HEK293 (cell line): ENCODE results near the gene SBF2.

ENCODE experiments used
- CTCF ChIA-PET: fragments of 350-600 bp; formaldehyde crosslinking; extraction: SDS; loops from one replicate; lab custom pipeline; 2021; ENCODE audit warnings: antibody characterized with exemption; lab: Yijun Ruan, JAX
- POLR2A ChIA-PET: fragments of 300-600 bp; formaldehyde crosslinking; extraction: SDS; loops from one replicate; lab custom pipeline; 2020; ENCODE audit warnings: antibody characterized with exemption, inconsistent platforms; lab: Yijun Ruan, JAX
- H3K27ac ChIP-seq: fragments of 200-500 bp; sonication (Bioruptor generic); 2 replicates; pipeline ENCODE4 v1.5.1; 2014; ENCODE audit warnings: low read depth, low read length, control low read depth, inconsistent platforms; ENCODE audit errors: extremely low read depth
- H3K36me3 ChIP-seq, 2 experiments: fragments of 200-500 bp in 1 of 2; sonication (Bioruptor generic) in 1 of 2; 1 replicate in 1 of 2; 2 replicates in 1 of 2; pipeline ENCODE4 v1.5.1; 2014 to 2017; ENCODE audit warnings: inconsistent platforms in 2 of 2, low read length in 2 of 2; ENCODE audit not compliant: control insufficient read depth in 2 of 2, insufficient read depth in 1 of 2
- H3K4me1 ChIP-seq: fragments of 200-500 bp; sonication (Bioruptor generic); 2 replicates; pipeline ENCODE4 v1.5.1; 2014; ENCODE audit warnings: mild to moderate bottlenecking, low read length, inconsistent platforms; ENCODE audit not compliant: control insufficient read depth, insufficient read depth
- H3K4me3 ChIP-seq: 2 replicates; pipeline ENCODE4 v1.5.1; 2011; ENCODE audit warnings: low read depth, mild to moderate bottlenecking, control low read depth, low read length, moderate library complexity
- H3K9me3 ChIP-seq: fragments of 200-500 bp; sonication (Bioruptor generic); 2 replicates; pipeline ENCODE4 v1.5.1; 2014; ENCODE audit warnings: low read depth, low read length, inconsistent platforms; ENCODE audit not compliant: control insufficient read depth, insufficient read depth
- PATZ1 ChIP-seq: fragments of 450-650 bp; formaldehyde crosslinking; IDR thresholded peaks from 2 replicates; pipeline ENCODE4 v1.5.1; 2016; ENCODE audit warnings: missing biosample characterization, missing genetic modification characterization
- SALL2 ChIP-seq: fragments of 450-650 bp; formaldehyde crosslinking; IDR thresholded peaks from 2 replicates; pipeline ENCODE4 v1.5.0; 2017; ENCODE audit warnings: missing biosample characterization, mild to moderate bottlenecking, missing genetic modification characterization, borderline replicate concordance
- SP7 ChIP-seq: fragments of 450-650 bp; formaldehyde crosslinking; IDR thresholded peaks from 2 replicates; pipeline ENCODE4 v1.5.1; 2016; ENCODE audit warnings: missing biosample characterization, missing genetic modification characterization
- ZBTB20 ChIP-seq: fragments of 450-650 bp; formaldehyde crosslinking; IDR thresholded peaks from 2 replicates; pipeline ENCODE4 v1.5.1; 2016; ENCODE audit warnings: missing biosample characterization, missing genetic modification characterization
- ZBTB26 ChIP-seq: fragments of 450-650 bp; formaldehyde crosslinking; optimal IDR thresholded peaks from 2 replicates; pipeline ENCODE3; 2016; ENCODE audit warnings: missing biosample characterization, mild to moderate bottlenecking, missing genetic modification characterization
- ZBTB49 ChIP-seq: fragments of 450-650 bp; formaldehyde crosslinking; IDR thresholded peaks from 2 replicates; pipeline ENCODE4 v1.5.1; 2016; ENCODE audit warnings: missing biosample characterization, missing genetic modification characterization, low read depth
- ZBTB6 ChIP-seq: fragments of 450-650 bp; formaldehyde crosslinking; IDR thresholded peaks from 2 replicates; pipeline ENCODE4 v1.5.1; 2017; ENCODE audit warnings: missing biosample characterization, missing genetic modification characterization
- ZNF274 ChIP-seq, 2 experiments: fragments of 200-500 bp in 1 of 2; fragments of 450-650 bp in 1 of 2; sonication (Bioruptor generic) in 1 of 2; formaldehyde crosslinking in 1 of 2; IDR thresholded peaks; 2 replicates each; pipeline versions ENCODE4 v1.5.1 to v1.6.1; 2014 to 2016; ENCODE audit warnings: borderline replicate concordance in 1 of 2, inconsistent platforms in 1 of 2, low read length in 1 of 2, missing biosample characterization in 1 of 2, missing genetic modification characterization in 1 of 2
- ZNF311 ChIP-seq: fragments of 450-650 bp; formaldehyde crosslinking; IDR thresholded peaks from 2 replicates; pipeline ENCODE4 v1.5.1; 2017; ENCODE audit warnings: missing biosample characterization, missing genetic modification characterization, borderline replicate concordance
- ZNF341 ChIP-seq: fragments of 450-650 bp; formaldehyde crosslinking; IDR thresholded peaks from 2 replicates; pipeline ENCODE4; 2016; ENCODE audit warnings: low read depth, missing biosample characterization, missing genetic modification characterization
- ZNF362 ChIP-seq: fragments of 450-650 bp; formaldehyde crosslinking; IDR thresholded peaks from 2 replicates; pipeline ENCODE4 v1.5.1; 2016; ENCODE audit warnings: missing biosample characterization, missing genetic modification characterization
- ZNF521 ChIP-seq: fragments of 450-650 bp; formaldehyde crosslinking; IDR thresholded peaks from 2 replicates; pipeline ENCODE4 v1.5.1; 2017; ENCODE audit warnings: missing biosample characterization, mild to moderate bottlenecking, missing genetic modification characterization
- ZNF530 ChIP-seq: fragments of 450-650 bp; formaldehyde crosslinking; IDR thresholded peaks from 2 replicates; pipeline ENCODE4 v1.5.1; 2016; ENCODE audit warnings: low read depth, missing biosample characterization, missing genetic modification characterization
- ZNF549 ChIP-seq: fragments of 450-650 bp; IDR thresholded peaks from 2 replicates; pipeline ENCODE4 v1.5.1; 2018; ENCODE audit warnings: missing biosample characterization, missing genetic modification characterization, mild to moderate bottlenecking, inconsistent platforms, moderate library complexity
- ZNF555 ChIP-seq: fragments of 450-650 bp; formaldehyde crosslinking; conservative IDR thresholded peaks from 2 replicates; pipeline ENCODE4 v1.5.1; 2017; ENCODE audit warnings: missing biosample characterization, mild to moderate bottlenecking, missing genetic modification characterization, inconsistent platforms
- ZNF585B ChIP-seq: fragments of 450-650 bp; formaldehyde crosslinking; IDR thresholded peaks from 2 replicates; pipeline ENCODE4 v1.5.1; 2016; ENCODE audit warnings: missing biosample characterization, missing genetic modification characterization
- ZNF704 ChIP-seq: fragments of 450-650 bp; formaldehyde crosslinking; IDR thresholded peaks from 2 replicates; pipeline ENCODE4 v1.5.1; 2016; ENCODE audit warnings: missing biosample characterization, missing genetic modification characterization
- ZNF768 ChIP-seq: fragments of 450-650 bp; formaldehyde crosslinking; IDR thresholded peaks from 2 replicates; pipeline ENCODE4 v1.5.1; 2018; ENCODE audit warnings: missing biosample characterization, mild to moderate bottlenecking, missing genetic modification characterization
- ZNF792 ChIP-seq: fragments of 450-650 bp; formaldehyde crosslinking; IDR thresholded peaks from 2 replicates; pipeline ENCODE4 v1.5.1; 2016; ENCODE audit warnings: missing biosample characterization, missing genetic modification characterization
- ZNF837 ChIP-seq: fragments of 450-650 bp; formaldehyde crosslinking; IDR thresholded peaks from 2 replicates; pipeline ENCODE4 v1.5.1; 2016; ENCODE audit warnings: missing biosample characterization, missing genetic modification characterization

The SBF2 gene

GRCh38 chr11:10326012-10326964 is 32.3 kb upstream of the SBF2 start:
- Histone ChIP-seq H3K4me3 (no peak overlapping the region), H3K36me3 (no peaks in the 10 kb centered on the region), H3K4me1 (no peaks in the 10 kb centered on the region), H3K9me3 (no peaks in the 10 kb centered on the region), H3K27ac (no peak overlapping the region)
- POLR2A ChIA-PET: interaction anchor here (1.5 to 1.8 kb wide), 2 partner anchors 18 to 22 kb away, joined by 3 to 6 read pairs; partner anchors contain the start of gene ADM
- CTCF ChIA-PET: interaction anchor here (0.5 to 7.3 kb wide), 9 partner anchors 12 to 1051 kb away, joined by 3 to 62 read pairs (median 4); no protein-coding TSS in a partner anchor
- TF ChIP-seq ZNF341 (tag by site-specific recombination) (no peak), ZNF555 (no peak), ZNF549 (tag by site-specific recombination) (no peak), ZNF792 (tag by site-specific recombination) (no peak), ZNF704 (tag by site-specific recombination) (no peak), ZBTB26 (tag by site-specific recombination) (no peak), ZBTB20 (tag by site-specific recombination) (no peak), SALL2 (tag by site-specific recombination) (no peak), ZNF837 (tag by site-specific recombination) (no peak), SP7 (no peak), PATZ1 (no peak), ZNF274 (IDR thresholded peaks at IDR 0.05; ENCODE audit: low read length) (no peak), ZNF274 (tag by site-specific recombination; IDR thresholded peaks at IDR 0.05; ENCODE audit: borderline replicate concordance) (no peak), ZNF362 (tag by site-specific recombination) (no peak), ZNF530 (tag by site-specific recombination) (no peak), ZBTB49 (no peak), ZNF311 (tag by site-specific recombination) (no peak), ZNF768 (tag by site-specific recombination) (no peak), ZNF585B (no peak), ZBTB6 (tag by site-specific recombination) (no peak), ZNF521 (tag by site-specific recombination) (no peak)
